HG02610 (cell line): ENCODE data around the gene RASAL3.

Experiments
- ATAC-seq: cut with Tn5 transposase; IDR thresholded peaks from one replicate; pipeline ENCODE4 v1.9.1; 2021; ENCODE audit warnings: mild to moderate bottlenecking, moderate library complexity; ENCODE audit not compliant: unreplicated experiment

The RASAL3 gene

DNA sequence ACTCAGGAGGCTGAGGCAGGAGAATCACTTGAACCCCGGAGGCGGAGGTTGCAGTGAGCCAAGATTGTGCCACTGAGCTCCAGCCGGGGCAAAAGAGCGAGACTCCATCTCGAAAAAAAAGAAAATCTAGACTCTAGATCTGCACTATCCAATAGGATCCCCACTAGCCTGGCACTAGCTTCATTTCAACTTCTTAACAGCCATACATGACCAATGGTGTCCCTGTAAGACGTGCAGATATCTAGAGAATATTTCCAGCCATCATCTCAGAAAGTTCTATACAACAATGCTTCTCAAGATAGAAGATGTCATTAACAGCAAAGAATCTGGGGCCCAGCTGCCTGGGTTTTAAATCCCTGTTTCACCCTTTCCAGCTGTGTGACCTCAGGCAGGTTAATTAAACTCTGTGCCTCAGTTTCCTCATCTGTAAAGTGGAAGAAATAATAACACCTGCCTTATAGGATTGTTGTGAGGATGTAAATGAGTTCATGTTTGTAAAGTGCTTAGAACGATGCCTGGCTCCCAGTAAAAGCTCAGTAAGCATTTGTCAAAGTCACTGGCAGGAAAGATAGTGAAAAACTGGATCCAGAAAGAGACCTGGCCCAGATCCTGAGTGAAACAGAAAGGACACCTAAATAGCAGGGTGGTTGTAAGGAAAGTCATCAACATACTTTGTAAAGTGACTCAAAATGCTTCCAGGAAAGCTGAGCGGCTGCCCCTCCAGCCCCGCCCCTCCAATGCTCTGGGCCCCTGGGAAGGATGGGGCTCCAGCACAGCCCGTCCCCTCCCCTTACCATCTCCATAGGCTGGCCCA lies 28.1 kb downstream of the RASAL3 start:
- no peak for ATAC-seq

DNA sequence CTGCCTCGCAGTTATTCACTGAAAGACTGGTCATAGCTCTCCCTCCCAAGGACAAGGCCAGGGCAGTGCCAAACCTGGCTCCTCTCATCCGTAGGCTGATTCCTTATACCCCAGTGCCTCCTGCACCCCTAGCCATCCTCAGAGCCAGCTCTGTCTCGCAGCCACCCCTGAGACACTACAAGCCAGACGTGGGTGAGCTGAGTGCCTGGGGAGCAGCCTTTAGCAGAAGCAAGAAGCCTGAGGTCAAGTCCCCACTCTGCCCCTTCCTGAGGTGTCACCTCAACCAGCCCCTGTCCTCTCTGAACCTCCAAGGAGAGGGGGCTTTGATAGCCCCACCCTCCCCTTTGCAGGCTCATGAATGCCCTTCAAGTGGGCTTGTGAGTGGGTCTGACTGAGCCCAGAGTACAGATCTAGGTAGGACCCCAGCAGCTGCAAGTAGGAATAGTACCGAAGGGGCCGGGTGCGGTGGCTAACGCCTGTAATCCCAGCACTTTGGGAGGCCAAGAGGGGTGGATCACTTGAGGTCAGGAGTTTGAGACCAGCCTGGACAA lies 30.8 kb downstream of the RASAL3 start:
- no peak for ATAC-seq

- peak; percentile 61 for ATAC-seq
These were observed 31.5 kb downstream of the RASAL3 start for GRCh38 chr19:15432629-15433518.

DNA sequence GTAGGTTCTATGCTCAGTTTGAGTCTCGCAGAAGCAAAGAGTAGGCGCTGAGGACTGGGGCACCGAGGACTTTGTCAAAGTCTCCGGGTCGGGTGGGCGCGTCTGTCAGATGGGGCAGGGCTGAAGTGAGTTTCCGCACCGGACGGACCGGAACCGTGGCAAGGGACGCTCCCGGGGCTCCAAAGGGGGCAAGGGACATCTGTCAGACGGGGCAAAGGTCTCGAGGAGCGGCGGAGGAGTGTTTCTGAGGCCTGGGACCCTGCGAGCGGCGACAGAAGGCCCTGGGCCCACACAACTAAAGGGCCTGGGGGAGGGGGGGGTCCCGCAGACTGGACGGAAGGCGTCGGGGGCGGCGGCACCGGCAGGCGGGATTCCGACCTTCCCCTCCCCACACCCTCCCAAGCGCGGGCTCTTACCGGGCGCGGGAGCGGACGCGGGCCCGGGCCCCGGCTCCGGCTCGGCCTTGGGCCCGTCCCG lies 32.3 kb downstream of the RASAL3 start:
- peak; percentile 9 for ATAC-seq

- no peak for ATAC-seq
These were observed 32.8 kb downstream of the RASAL3 start for GRCh38 chr19:15431396-15432017.

DNA sequence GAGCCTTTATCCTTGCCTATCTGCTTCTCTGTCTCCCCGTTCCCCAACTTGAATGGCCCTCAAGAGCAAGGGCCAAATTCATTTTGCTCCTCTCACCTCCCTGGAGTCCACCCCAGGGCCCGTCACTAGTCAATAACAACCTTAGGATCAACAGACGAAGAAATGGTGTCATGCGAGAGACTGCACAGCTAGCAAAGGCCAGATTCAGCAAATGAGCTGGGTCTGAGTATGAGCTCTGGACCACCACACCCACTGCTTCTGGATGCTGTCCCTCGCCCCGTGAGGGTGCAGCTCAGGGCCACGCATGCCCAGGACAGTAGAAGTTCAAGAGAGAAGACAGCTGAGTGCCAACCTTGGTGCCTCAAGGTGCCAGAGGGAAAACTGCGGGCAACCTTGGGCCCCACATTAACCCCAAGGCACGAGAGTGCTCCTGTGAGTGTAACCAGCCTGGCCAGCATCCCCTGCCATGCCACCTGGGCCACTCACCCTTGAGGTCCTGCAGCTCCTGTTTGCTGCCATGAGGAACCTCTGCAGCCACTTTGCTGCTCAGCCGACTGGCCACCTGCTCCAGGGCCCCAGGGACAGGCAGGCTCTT lies 33.7 kb downstream of the RASAL3 start:
- no peak for ATAC-seq

DNA sequence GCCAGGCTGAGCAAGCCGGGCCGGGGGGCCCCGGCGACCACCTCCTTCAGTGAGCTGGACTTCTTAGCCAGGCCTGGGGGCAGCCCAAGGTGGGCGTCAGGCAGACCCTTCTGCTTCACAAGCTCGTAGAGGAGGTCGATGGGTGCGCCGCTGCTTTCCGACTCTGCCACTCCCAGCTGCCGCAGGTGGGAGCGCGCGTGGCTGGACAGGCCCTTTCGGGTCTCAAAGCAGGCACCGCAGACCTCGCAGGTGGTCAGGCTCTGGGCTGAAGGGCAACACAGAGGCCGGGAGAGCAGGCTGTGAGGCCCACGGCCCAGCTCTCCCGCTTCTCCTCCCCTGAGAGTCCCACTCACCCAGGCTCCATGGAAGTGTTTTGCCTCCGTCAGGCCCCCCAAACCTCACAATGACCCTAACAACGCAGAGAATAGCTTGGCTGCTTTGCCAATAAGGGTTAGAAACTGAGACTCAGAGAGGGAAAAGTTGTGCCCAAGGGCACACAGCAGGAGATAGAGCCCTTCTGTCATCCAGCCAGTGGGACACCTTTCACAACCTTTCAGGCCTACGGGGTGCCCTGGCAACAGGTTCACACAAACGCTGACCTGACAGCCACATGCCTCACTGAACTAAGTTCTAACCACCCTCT lies 34.4 kb downstream of the RASAL3 start:
- ATAC-seq: no peak

GRCh38 chr19:15428956-15429824 lies 35.2 kb downstream of the RASAL3 start:
- no peak for ATAC-seq

DNA sequence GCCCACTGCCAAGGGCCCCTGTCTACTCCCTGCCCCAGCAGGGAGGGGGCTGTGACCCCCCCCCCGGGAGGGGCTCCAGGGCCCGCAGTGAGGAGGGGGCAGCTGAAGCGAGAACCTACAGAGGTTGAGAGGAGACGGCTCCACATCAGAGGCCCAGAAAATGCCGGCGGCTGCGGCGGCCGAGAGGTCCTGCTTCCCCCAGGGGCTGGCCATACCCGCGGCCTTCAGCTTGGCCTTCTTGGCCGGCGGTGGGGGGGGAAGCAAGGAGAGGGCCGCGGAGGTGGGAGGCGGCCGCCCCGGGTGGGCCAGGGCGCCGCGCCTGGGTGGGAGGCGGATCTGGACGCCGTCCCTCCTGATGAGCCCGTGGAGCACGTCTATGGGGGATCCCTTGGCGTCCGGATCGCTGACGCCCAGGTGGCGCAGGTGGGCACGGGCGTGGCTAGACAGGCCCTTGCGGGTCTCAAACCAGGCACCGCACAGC lies 36.3 kb downstream of the RASAL3 start:
- ATAC-seq: no peak

DNA sequence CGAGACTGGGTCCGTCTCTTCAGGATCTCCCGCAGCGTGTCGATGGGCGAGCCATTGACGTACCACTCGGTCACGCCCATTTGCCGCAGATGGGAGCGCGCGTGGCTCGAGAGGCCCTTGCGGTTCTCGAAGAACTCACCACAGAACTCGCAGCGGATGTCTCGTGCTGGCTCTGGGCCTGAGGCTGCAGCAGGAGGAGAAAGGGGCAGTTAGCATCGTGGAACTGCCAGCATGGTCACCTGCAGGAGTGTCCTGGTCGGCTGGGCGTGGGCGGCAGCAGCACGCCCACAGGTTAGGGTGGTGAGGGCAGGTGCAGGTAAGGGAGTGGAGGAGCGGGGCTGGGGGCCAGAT lies 37.0 kb downstream of the RASAL3 start:
- no peak for ATAC-seq

- ATAC-seq: no peak
These were observed 37.6 kb downstream of the RASAL3 start for GRCh38 chr19:15426485-15427349.

DNA sequence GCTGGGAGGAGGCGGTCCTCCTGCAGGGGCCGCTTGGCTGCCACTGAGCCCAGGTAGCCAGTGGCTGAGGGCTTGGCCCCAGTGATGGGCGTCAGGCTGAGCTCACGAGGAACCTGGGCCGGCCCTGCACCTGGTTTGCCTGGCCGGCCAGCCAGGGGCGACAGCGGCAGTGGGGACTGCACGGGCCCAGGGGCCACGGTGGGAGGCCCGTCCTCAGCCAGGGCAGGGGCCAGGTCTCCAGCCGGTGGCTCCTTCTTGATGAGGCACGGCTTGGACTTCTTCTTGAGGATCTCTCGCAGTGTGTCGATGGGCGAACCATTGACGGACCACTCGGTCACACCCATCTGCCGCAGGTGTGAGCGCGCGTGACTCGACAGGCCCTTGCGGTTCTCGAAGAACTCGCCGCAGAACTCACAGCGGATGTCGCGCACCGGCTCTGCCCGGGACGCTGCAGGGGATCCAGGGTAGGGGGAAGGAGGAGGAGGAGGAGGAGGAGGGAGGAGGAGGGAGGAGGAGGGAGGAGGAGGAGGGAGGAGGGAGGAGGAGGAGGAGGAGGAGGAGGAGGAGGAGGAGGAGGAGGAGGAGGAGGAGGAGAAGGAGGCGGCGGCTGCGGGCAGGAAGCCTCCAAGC lies 38.9 kb downstream of the RASAL3 start:
- no peak for ATAC-seq

DNA sequence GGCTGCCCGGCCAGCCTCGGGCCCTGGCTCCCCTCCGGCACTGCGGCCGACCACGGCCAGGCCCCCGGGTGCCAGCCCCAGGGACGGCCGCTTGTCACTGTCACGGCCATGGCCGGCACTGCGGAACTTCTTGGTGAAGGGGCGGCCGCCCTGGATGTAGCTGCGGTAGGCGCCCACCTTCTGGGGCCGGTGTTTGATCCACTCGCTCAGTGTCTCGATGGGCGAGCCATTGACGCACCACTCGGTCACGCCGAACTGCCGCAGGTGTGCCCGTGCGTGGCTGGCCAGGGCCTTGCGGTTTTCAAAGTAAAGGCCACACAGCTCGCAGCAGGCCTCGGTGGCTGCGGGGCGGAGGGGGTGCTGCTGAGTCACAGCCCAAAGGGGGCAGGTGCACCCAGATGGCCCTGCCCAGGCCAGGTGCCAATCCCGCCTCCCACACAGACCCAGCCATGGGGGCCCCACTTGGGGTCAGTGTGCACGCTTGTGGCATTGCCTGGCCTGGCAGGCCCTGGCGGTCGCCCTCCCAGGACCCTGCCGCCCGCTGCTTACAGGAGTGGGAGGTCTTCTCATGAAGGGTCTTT lies 39.6 kb downstream of the RASAL3 start:
- no peak for ATAC-seq

DNA sequence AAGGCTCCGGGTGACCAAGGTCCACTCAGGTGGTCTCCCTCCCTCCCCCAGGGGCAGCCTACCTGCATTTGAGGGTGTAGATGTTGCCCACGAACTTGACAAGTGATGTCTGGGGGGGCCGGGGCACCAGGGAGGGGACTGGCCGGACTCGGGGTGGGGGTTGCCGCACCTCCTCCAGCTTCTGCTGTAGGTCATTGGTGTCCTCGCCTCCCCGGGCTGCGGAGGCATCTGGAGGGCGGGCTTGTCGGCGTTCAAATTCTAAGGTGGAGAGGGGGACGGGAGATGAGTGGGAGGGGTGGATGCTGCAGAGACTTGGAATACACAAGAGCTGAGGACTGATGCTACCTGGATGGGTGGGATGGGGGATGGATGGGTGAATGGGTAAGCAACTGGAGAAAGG lies 40.2 kb downstream of the RASAL3 start:
- no peak for ATAC-seq

- ATAC-seq: no peak
These were observed 41.2 kb downstream of the RASAL3 start for GRCh38 chr19:15423130-15423529.

GRCh38 chr19:15422296-15423075 lies 41.9 kb downstream of the RASAL3 start:
- no peak for ATAC-seq
